Mucosa of rectum (tissue), 2 donors: ENCODE measurements around the gene RPL21.

Source experiments
- H3K27ac ChIP-seq, 2 donors: one replicate each; pipeline ENCODE4 v1.7.0; 2013; ENCODE audit warnings: inconsistent platforms in 2 of 2, low read depth in 2 of 2, low read length in 2 of 2
- H3K27me3 ChIP-seq, 2 donors: one replicate each; pipeline ENCODE4 v1.7.0; 2013; ENCODE audit warnings: low read length in 2 of 2; ENCODE audit not compliant: control insufficient read depth in 2 of 2, insufficient read depth in 2 of 2
- H3K36me3 ChIP-seq, 2 donors: one replicate each; pipeline ENCODE4 v1.7.0; 2013; ENCODE audit warnings: low read length in 2 of 2; ENCODE audit not compliant: control insufficient read depth in 2 of 2, insufficient read depth in 2 of 2
- H3K4me1 ChIP-seq, 2 donors: one replicate each; pipeline ENCODE4 v1.7.0; 2013; ENCODE audit warnings: low read length in 2 of 2, mild to moderate bottlenecking in 1 of 2; ENCODE audit not compliant: control insufficient read depth in 2 of 2, insufficient read depth in 2 of 2
- H3K4me3 ChIP-seq, 2 donors: one replicate each; pipeline ENCODE4 v1.7.0; 2013; ENCODE audit warnings: low read length in 2 of 2
- H3K9ac ChIP-seq, 2 donors: one replicate each; pipeline ENCODE4 v1.7.0; 2013; ENCODE audit warnings: low read length in 2 of 2, low read depth in 1 of 2, mild to moderate bottlenecking in 1 of 2
- H3K9me3 ChIP-seq, 2 donors: one replicate each; pipeline ENCODE4 v1.7.0; 2013; ENCODE audit warnings: low read length in 2 of 2; ENCODE audit not compliant: control insufficient read depth in 2 of 2
- donor health status: healthy.
- donor health status: Normal muscosa, but diverticular disease.

Gene RPL21

GRCh38 chr13:27269114-27269665 is 17.8 kb downstream of the RPL21 start:
- Histone ChIP-seq H3K27ac (no peak overlapping the region), H3K4me1 (peaks cover 11 to 12% of the 10 kb centered on the region in 2 donors), H3K27me3 (no peaks in the 10 kb centered on the region), H3K4me3 (no peak overlapping the region), H3K36me3 (no peaks in the 10 kb centered on the region), H3K9me3 (no peaks in the 10 kb centered on the region), H3K9ac (no peak overlapping the region)

- peak within 1 kb of the TSS; percentile 85 to 90 for H3K27ac ChIP-seq
- peak within 1 kb of the TSS; percentile 78 to 88 for H3K9ac ChIP-seq
- H3K36me3 ChIP-seq = no peaks in the 10 kb centered on the region
- no peaks in the 10 kb centered on the region for H3K9me3 ChIP-seq
- peak within 1 kb of the TSS; percentile 87 to 94 for H3K4me3 ChIP-seq
- H3K27me3 ChIP-seq = no peaks in the 10 kb centered on the region
- peaks cover 9 to 12% of the 10 kb centered on the region in 2 donors for H3K4me1 ChIP-seq
Observed at GRCh38 chr13:27270594-27271520, 19.5 kb downstream of the RPL21 start, which contains the start of gene RASL11A. Gene RASL11A, plus strand, starts transcription at chr13:27270830. Its CDS starts 115 bp downstream, at chr13:27270945.

- Histone ChIP-seq H3K9ac (peak overlapping the region; percentile 69 to 88), H3K9me3 (no peaks in the 10 kb centered on the region), H3K4me3 (peak overlapping the region; percentile 87 to 94), H3K4me1 (peaks cover 9 to 12% of the 10 kb centered on the region in 2 donors), H3K27me3 (no peaks in the 10 kb centered on the region), H3K36me3 (no peaks in the 10 kb centered on the region), H3K27ac (peak overlapping the region; percentile 16 to 85)
Observed at GRCh38 chr13:27271570-27272096, 20.3 kb downstream of the RPL21 start.

- no peaks in the 10 kb centered on the region for H3K27me3 ChIP-seq
- no peaks in the 10 kb centered on the region for H3K36me3 ChIP-seq
- H3K4me3 ChIP-seq = no peak overlapping the region
- no peak overlapping the region for H3K27ac ChIP-seq
- H3K9ac ChIP-seq = no peak overlapping the region
- H3K4me1 ChIP-seq = peaks cover 5 to 12% of the 10 kb centered on the region in 2 donors
- no peaks in the 10 kb centered on the region for H3K9me3 ChIP-seq
Observed at GRCh38 chr13:27273658-27274425, 22.5 kb downstream of the RPL21 start.

GRCh38 chr13:27274631-27275030 is 23.3 kb downstream of the RPL21 start:
- Histone ChIP-seq H3K36me3 (no peaks in the 10 kb centered on the region), H3K27ac (no peak overlapping the region), H3K9ac (no peak overlapping the region), H3K4me3 (no peak overlapping the region), H3K4me1 (peaks cover 5 to 12% of the 10 kb centered on the region in 2 donors), H3K27me3 (no peaks in the 10 kb centered on the region), H3K9me3 (no peaks in the 10 kb centered on the region)

- no peaks in the 10 kb centered on the region for H3K36me3 ChIP-seq
- H3K27ac ChIP-seq = no peak overlapping the region
- H3K4me1 ChIP-seq = peaks cover 5 to 7% of the 10 kb centered on the region in 2 donors
- H3K27me3 ChIP-seq = no peaks in the 10 kb centered on the region
- no peaks in the 10 kb centered on the region for H3K9me3 ChIP-seq
- H3K9ac ChIP-seq = no peak overlapping the region
- no peak overlapping the region for H3K4me3 ChIP-seq
Observed at GRCh38 chr13:27276188-27276587, 24.8 kb downstream of the RPL21 start.

- no peak overlapping the region for H3K27ac ChIP-seq
- no peak overlapping the region for H3K9ac ChIP-seq
- H3K27me3 ChIP-seq = no peaks in the 10 kb centered on the region
- no peak overlapping the region for H3K4me3 ChIP-seq
- no peaks in the 10 kb centered on the region for H3K36me3 ChIP-seq
- no peaks in the 10 kb centered on the region for H3K4me1 ChIP-seq
- no peaks in the 10 kb centered on the region for H3K9me3 ChIP-seq
Observed at GRCh38 chr13:27279506-27279905, 28.1 kb downstream of the RPL21 start.

GRCh38 chr13:27280009-27280656 is 28.8 kb downstream of the RPL21 start:
- Histone ChIP-seq H3K9ac (no peak overlapping the region), H3K27ac (no peak overlapping the region), H3K4me1 (no peaks in the 10 kb centered on the region), H3K9me3 (no peaks in the 10 kb centered on the region), H3K4me3 (no peak overlapping the region), H3K36me3 (no peaks in the 10 kb centered on the region), H3K27me3 (no peaks in the 10 kb centered on the region)

GRCh38 chr13:27280841-27281240 is 29.5 kb downstream of the RPL21 start:
- Histone ChIP-seq H3K36me3 (no peaks in the 10 kb centered on the region), H3K4me1 (no peaks in the 10 kb centered on the region), H3K4me3 (no peak overlapping the region), H3K27me3 (no peaks in the 10 kb centered on the region), H3K9me3 (no peaks in the 10 kb centered on the region), H3K9ac (no peak overlapping the region), H3K27ac (no peak overlapping the region)
